ENCODE data around the gene PKIG. TPM values are rescaled to one million over a fixed set of nuclear protein-coding genes. Genes with fewer than 3 reads are reported as not detected.

PKIG gene
- total and polyA plus RNA-seq, 2 experiments from 2014 or later: 90.4 to 100 TPM

GRCh38 chr20:44579313-44580081, 2.9 kb upstream of the PKIG start:
- DNase-seq (ENCODE audit: low read depth in 1 of 2, low spot score in 1 of 2): no peak
- Histone ChIP-seq H3K9me3 (ENCODE audit: low read depth) (no peaks in the 10 kb centered on the region), H3K4me1 (ENCODE audit: low read depth) (peaks cover 20% of the 10 kb centered on the region), H3K4me3 (no peak overlapping the region), H3K27me3 (no peaks in the 10 kb centered on the region), H3K36me3 (no peaks in the 10 kb centered on the region), H3K27ac (no peak overlapping the region)
- TF ChIP-seq CTCF (IDR thresholded peaks at IDR 0.05; ENCODE audit: low read depth, low read length): no peak

- Histone ChIP-seq H3K27me3 (no peaks in the 10 kb centered on the region), H3K4me1 (ENCODE audit: low read depth) (peaks cover 24% of the 10 kb centered on the region), H3K9me3 (ENCODE audit: low read depth) (no peaks in the 10 kb centered on the region), H3K36me3 (no peaks in the 10 kb centered on the region), H3K4me3 (no peak overlapping the region), H3K27ac (no peak overlapping the region)
- DNase-seq (ENCODE audit: low read depth in 1 of 2, low spot score in 1 of 2): no peak
- no peak for TF ChIP-seq CTCF (IDR thresholded peaks at IDR 0.05; ENCODE audit: low read depth, low read length)
Measured at GRCh38 chr20:44580581-44581268, 1.7 kb upstream of the PKIG start.

- H3K9me3 ChIP-seq (ENCODE audit: low read depth): no peaks in the 10 kb centered on the region
- no peaks in the 10 kb centered on the region for H3K36me3 ChIP-seq
- H3K27ac ChIP-seq: no peak overlapping the region
- no peak overlapping the region for H3K4me3 ChIP-seq
- H3K27me3 ChIP-seq: no peaks in the 10 kb centered on the region
- H3K4me1 ChIP-seq (ENCODE audit: low read depth): peaks cover 27% of the 10 kb centered on the region
- DNase-seq (ENCODE audit: low read depth in 1 of 2, low spot score in 1 of 2): no peak
- no peak for TF ChIP-seq CTCF (IDR thresholded peaks at IDR 0.05; ENCODE audit: low read depth, low read length)
Measured at GRCh38 chr20:44581515-44581914, 864 bp upstream of the PKIG start.

GRCh38 chr20:44583157-44583556, 778 bp downstream of the PKIG start:
- H3K36me3 ChIP-seq: no peaks in the 10 kb centered on the region
- H3K9me3 ChIP-seq (ENCODE audit: low read depth): no peaks in the 10 kb centered on the region
- no peak overlapping the region for H3K27ac ChIP-seq
- peaks cover 36% of the 10 kb centered on the region for H3K4me1 ChIP-seq (ENCODE audit: low read depth)
- no peak for DNase-seq (ENCODE audit: low read depth in 1 of 2, low spot score in 1 of 2)
- no peak for TF ChIP-seq CTCF (IDR thresholded peaks at IDR 0.05; ENCODE audit: low read depth, low read length)
- H3K4me3 ChIP-seq: no peak overlapping the region
- no peaks in the 10 kb centered on the region for H3K27me3 ChIP-seq

- H3K4me3 ChIP-seq: no peak overlapping the region
- no peaks in the 10 kb centered on the region for H3K36me3 ChIP-seq
- H3K4me1 ChIP-seq (ENCODE audit: low read depth): peaks cover 36% of the 10 kb centered on the region
- H3K27me3 ChIP-seq: no peaks in the 10 kb centered on the region
- no peak for TF ChIP-seq CTCF (IDR thresholded peaks at IDR 0.05; ENCODE audit: low read depth, low read length)
- H3K9me3 ChIP-seq (ENCODE audit: low read depth): no peaks in the 10 kb centered on the region
- DNase-seq (ENCODE audit: low read depth in 1 of 2, low spot score in 1 of 2): no peak
- H3K27ac ChIP-seq: no peak overlapping the region
Measured at GRCh38 chr20:44584162-44584561, 1.8 kb downstream of the PKIG start.
